HCT116 (cell line): ENCODE measurements around the gene UGT1A7. TPM values are rescaled to one million over a fixed set of nuclear protein-coding genes. Genes with fewer than 3 reads are reported as not detected.

Experiments used
- ATAC-seq: fragments of 200-7000 bp; cut with Tn5 transposase; 2 replicates; pipeline ENCODE4 v1.9.1; 2020; ENCODE audit warnings: mild to moderate bottlenecking, moderate library complexity
- BruUV-seq: library from RNA; stranded (reverse); fragments of 400-500 nt; replicated peaks from 2 replicates; lab custom pipeline; 2021; lab: Mats Ljungman, UMichigan
- CTCF ChIA-PET: fragments of 300-600 bp; sonication (Branson Sonifier 250); formaldehyde crosslinking; loops from one replicate; lab custom pipeline; 2021; ENCODE audit warnings: antibody characterized with exemption; lab: Charles Lee
- POLR2A ChIA-PET: fragments of 300-600, 350-600 bp; sonication (Branson Sonifier 250); formaldehyde crosslinking; loops from one replicate; lab custom pipeline; 2021; ENCODE audit warnings: antibody characterized with exemption; lab: Charles Lee
- RAD21 ChIA-PET, 2 experiments: fragments of 300-600 bp; sonication (Branson Sonifier 250); formaldehyde crosslinking; loops; one replicate each; lab custom pipeline; 2023; ENCODE audit warnings: low total read pairs in 2 of 2; ENCODE audit not compliant: uncharacterized antibody in 2 of 2, unreplicated experiment in 2 of 2, low non-redundant PET in 1 of 2; lab: Charles Lee
- DNase-seq: peaks from one replicate; pipeline ENCODE4 v3.0.0-alpha.2; 2010; ENCODE audit warnings: low read depth, low spot score
- H2AFZ ChIP-seq: fragments of 200-600 bp; shearing (Covaris generic), sonication (generic); 2 replicates; pipeline ENCODE4 v1.6.1; 2017; ENCODE audit warnings: low read depth, mixed run types, mixed read lengths, antibody characterized with exemption, low read length; ENCODE audit not compliant: poor library complexity, severe bottlenecking
- H3K27ac ChIP-seq: 2 replicates; pipeline ENCODE4 v1.5.1; 2012; ENCODE audit warnings: low read depth, low read length
- H3K27me3 ChIP-seq: fragments of 200-600 bp; sonication (generic); 2 replicates; pipeline ENCODE4 v1.6.1; 2016; ENCODE audit warnings: mixed run types, low read length, mixed read lengths; ENCODE audit not compliant: insufficient read depth
- H3K36me3 ChIP-seq, 2 experiments: fragments of 200-500 bp in 1 of 2; fragments of 200-600 bp in 1 of 2; sonication (Bioruptor generic) in 1 of 2; sonication (generic) in 1 of 2; 2 replicates each; pipeline versions ENCODE4 v1.5.1 to v1.6.1; 2014 to 2016; ENCODE audit warnings: low read length in 2 of 2, inconsistent platforms in 1 of 2, mixed read lengths in 1 of 2, mixed run types in 1 of 2; ENCODE audit not compliant: insufficient read depth in 2 of 2, control insufficient read depth in 1 of 2
- H3K4me1 ChIP-seq, 2 experiments: fragments of 200-600 bp in 1 of 2; sonication (generic) in 1 of 2; 2 replicates each; pipeline versions ENCODE4 v1.5.1 to v1.6.1; 2012 to 2017; ENCODE audit warnings: low read length in 2 of 2, inconsistent platforms in 1 of 2, mild to moderate bottlenecking in 1 of 2, mixed read lengths in 1 of 2, mixed run types in 1 of 2, moderate library complexity in 1 of 2; ENCODE audit not compliant: insufficient read depth in 2 of 2, control insufficient read depth in 1 of 2
- H3K4me2 ChIP-seq: fragments of 200-600 bp; sonication (generic); 2 replicates; pipeline ENCODE4 v1.6.1; 2017; ENCODE audit warnings: mixed run types, low read length, mixed read lengths
- H3K4me3 ChIP-seq, 2 experiments: fragments of 200-600 bp in 1 of 2; sonication (generic) in 1 of 2; replicated peaks in 1 of 2; 2 replicates each; pipeline ENCODE4 v1.5.1; 2011 to 2016; ENCODE audit warnings: low read length in 2 of 2, control low read depth in 1 of 2, low read depth in 1 of 2, mild to moderate bottlenecking in 1 of 2, mixed read lengths in 1 of 2, mixed run types in 1 of 2
- H3K79me2 ChIP-seq: fragments of 200-600 bp; sonication (generic); 2 replicates; pipeline ENCODE4 v1.6.1; 2017; ENCODE audit warnings: mild to moderate bottlenecking, mixed run types, low read length, moderate library complexity, mixed read lengths; ENCODE audit not compliant: insufficient read depth
- H3K9ac ChIP-seq: fragments of 200-600 bp; sonication (generic); 2 replicates; pipeline ENCODE4 v1.6.1; 2016; ENCODE audit warnings: low read length, mixed read lengths
- H3K9me2 ChIP-seq: fragments of 200-600 bp; sonication (generic), shearing (Covaris generic); 2 replicates; pipeline ENCODE4 v1.6.1; 2017; ENCODE audit warnings: mixed run types, mild to moderate bottlenecking, moderate library complexity; ENCODE audit not compliant: insufficient read depth
- H3K9me3 ChIP-seq, 2 experiments: fragments of 200-500 bp in 1 of 2; fragments of 200-600 bp in 1 of 2; sonication (Bioruptor generic) in 1 of 2; sonication (generic) in 1 of 2; 2 replicates each; pipeline ENCODE4 v1.6.1; 2014 to 2017; ENCODE audit warnings: low read length in 2 of 2, mixed read lengths in 2 of 2, inconsistent platforms in 1 of 2, low read depth in 1 of 2, mild to moderate bottlenecking in 1 of 2, mixed run types in 1 of 2, moderate library complexity in 1 of 2; ENCODE audit not compliant: control insufficient read depth in 1 of 2, insufficient read depth in 1 of 2
- H4K20me1 ChIP-seq: fragments of 200-600 bp; sonication (generic), shearing (Covaris generic); 2 replicates; pipeline ENCODE4 v1.6.1; 2017; ENCODE audit warnings: mixed run types, mild to moderate bottlenecking, moderate library complexity; ENCODE audit not compliant: insufficient read depth
- ATF3 ChIP-seq: IDR thresholded peaks from 2 replicates; pipeline ENCODE4 v1.6.1; 2012
- CBX3 ChIP-seq: IDR thresholded peaks from 2 replicates; pipeline ENCODE4 v1.6.1; 2012; ENCODE audit warnings: low read depth
- CTCF ChIP-seq, 3 experiments: fragments of 200-600 bp in 1 of 3; sonication (generic) in 1 of 3; IDR thresholded peaks in 2 of 3; conservative IDR thresholded peaks in 1 of 3; 2 replicates each; pipeline ENCODE4 v1.5.1; 2012 to 2017; ENCODE audit warnings: low read depth in 2 of 3, low read length in 2 of 3, antibody characterized with exemption in 1 of 3, borderline replicate concordance in 1 of 3, control low read depth in 1 of 3, mild to moderate bottlenecking in 1 of 3, mixed read lengths in 1 of 3, mixed run types in 1 of 3, moderate library complexity in 1 of 3; ENCODE audit not compliant: insufficient read depth in 1 of 3
- EGR1 ChIP-seq: IDR thresholded peaks from 2 replicates; pipeline ENCODE4 v1.6.1; 2012; ENCODE audit warnings: low read depth
- EZH2 ChIP-seq: fragments of 200-600 bp; sonication (generic); IDR thresholded peaks from 2 replicates; pipeline ENCODE4 v1.6.1; 2017; ENCODE audit warnings: antibody characterized with exemption, mixed run types
- EZH2phosphoT487 ChIP-seq: fragments of 200-600 bp; IDR thresholded peaks from 2 replicates; pipeline ENCODE4 v1.6.1; 2018; ENCODE audit warnings: antibody characterized with exemption, borderline replicate concordance
- FOSL1 ChIP-seq: IDR thresholded peaks from 2 replicates; pipeline ENCODE4 v1.6.1; 2012; ENCODE audit warnings: low read depth
- JUND ChIP-seq: IDR thresholded peaks from 2 replicates; pipeline ENCODE4 v1.6.1; 2012
- RAD21 ChIP-seq: IDR thresholded peaks from 2 replicates; pipeline ENCODE4 v1.6.1; 2012; ENCODE audit warnings: low read depth, mild to moderate bottlenecking
- REST ChIP-seq: IDR thresholded peaks from 2 replicates; pipeline ENCODE4 v1.6.1; 2012; ENCODE audit warnings: low read depth
- SIN3A ChIP-seq: IDR thresholded peaks from 2 replicates; pipeline ENCODE4 v1.6.1; 2012; ENCODE audit warnings: low read depth
- SRF ChIP-seq: IDR thresholded peaks from 2 replicates; pipeline ENCODE4 v1.6.1; 2012; ENCODE audit warnings: low read depth
- YY1 ChIP-seq: IDR thresholded peaks from 2 replicates; pipeline ENCODE4 v1.6.1; 2011; ENCODE audit warnings: low read length, low read depth, moderate library complexity, mild to moderate bottlenecking; ENCODE audit not compliant: insufficient replicate concordance; ENCODE audit errors: extremely low read depth
- ZBTB33 ChIP-seq: IDR thresholded peaks from 2 replicates; pipeline ENCODE4 v1.6.1; 2011; ENCODE audit warnings: mild to moderate bottlenecking, low read length, moderate library complexity; ENCODE audit not compliant: insufficient replicate concordance; ENCODE audit errors: extremely low read depth
- ZFX ChIP-seq: fragments of 450-650 bp; IDR thresholded peaks from 2 replicates; pipeline ENCODE4 v1.6.1; 2017
- intact Hi-C: fragments of 100-400 bp; cut with micrococcal nuclease; formaldehyde crosslinking; loops from 2 replicates; pipeline ENCODE4 v1.10.0; 2022
- total RNA-seq: library from RNA; stranded (reverse); gene quantifications from one replicate; pipeline ENCODE4 v1.2.1, GENCODE V29; 2021; ENCODE audit not compliant: unreplicated experiment

UGT1A7 gene
- total RNA-seq, 1 experiment from 2014 or later: not detected

DNA sequence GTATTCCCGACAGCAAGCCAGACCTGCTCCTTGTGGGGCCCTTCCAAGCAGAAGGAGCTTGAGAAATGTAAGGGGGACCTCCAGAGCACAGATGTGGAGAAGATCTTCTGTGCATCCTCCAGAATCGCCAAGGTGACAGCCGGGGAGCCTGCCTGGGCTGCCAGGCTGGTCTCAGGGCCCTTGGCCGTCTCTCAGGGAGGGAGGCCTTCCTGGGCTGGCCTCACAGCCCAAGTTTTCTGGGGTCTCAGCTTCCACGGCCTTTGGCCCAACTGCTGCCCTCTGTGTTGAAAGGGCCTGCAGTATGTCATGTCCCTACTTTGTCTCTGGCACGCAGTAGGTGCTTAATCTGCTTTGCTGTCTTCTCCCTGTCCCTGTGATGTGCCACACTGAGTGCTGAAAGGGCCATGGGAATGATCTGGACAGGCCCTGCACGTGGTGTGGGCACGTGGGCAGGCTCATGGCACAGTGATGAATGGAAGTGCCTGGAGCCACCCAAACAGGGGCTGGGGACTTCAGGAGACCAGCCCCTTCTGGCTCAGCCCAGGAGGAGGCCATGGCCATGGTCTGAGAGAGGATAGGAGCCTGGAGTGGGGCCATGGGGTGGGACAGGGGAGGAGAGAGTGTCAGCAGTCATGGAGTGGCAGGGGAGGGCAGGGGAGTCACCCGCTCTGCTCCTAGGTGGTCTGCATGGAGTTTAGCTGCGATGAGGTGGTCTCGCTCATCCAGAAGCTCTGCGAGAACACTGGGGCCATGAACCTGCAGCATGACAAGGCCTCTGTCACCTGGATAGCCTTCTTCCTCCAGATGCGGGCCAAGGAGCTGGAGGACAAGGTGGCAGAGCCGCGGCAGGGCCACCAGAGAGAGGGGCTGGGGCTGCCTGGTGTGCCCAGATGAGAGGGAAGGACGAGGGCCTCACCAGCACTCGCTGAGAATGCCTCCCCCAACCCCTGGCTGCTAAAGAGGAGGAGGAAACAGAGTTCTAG lies 137.2 kb downstream of the UGT1A7 start:
- ChIA-PET POLR2A (no interaction called here), CTCF (no interaction called here)
- BruUV-seq: no TSS peak

More for the DNA sequence above, 137.2 kb downstream of the UGT1A7 start:
- no peaks in the 10 kb centered on the region for H3K4me1 ChIP-seq
- H3K9me2 ChIP-seq: no peaks in the 10 kb centered on the region
- H3K36me3 ChIP-seq: no peaks in the 10 kb centered on the region
- H3K9me3 ChIP-seq: no peaks in the 10 kb centered on the region
- H4K20me1 ChIP-seq: no peaks in the 10 kb centered on the region
- no peak overlapping the region for H2AFZ ChIP-seq
- RAD21 ChIA-PET: no interaction called here
- no peaks in the 10 kb centered on the region for H3K79me2 ChIP-seq
- no peak overlapping the region for H3K4me3 ChIP-seq
- no peak overlapping the region for H3K4me2 ChIP-seq
- no peak for ATAC-seq
- no peak for DNase-seq
- intact Hi-C loops: no loop called here
- TF ChIP-seq ATF3 (no peak), CTCF (IDR thresholded peaks at IDR 0.05 in 2 of 3, conservative IDR thresholded peaks at IDR 0.05 in 1 of 3; ENCODE audit: borderline replicate concordance in 1 of 3, insufficient read depth in 1 of 3, low read depth in 2 of 3, low read length in 2 of 3) (no peak), JUND (no peak), EZH2phosphoT487 (no peak), ZFX (no peak), RAD21 (no peak), REST (no peak), CBX3 (no peak), EZH2 (no peak), SRF (no peak), FOSL1 (no peak), YY1 (no peak), ZBTB33 (no peak), SIN3A (no peak), EGR1 (no peak)
- no peaks in the 10 kb centered on the region for H3K27me3 ChIP-seq
- H3K9ac ChIP-seq: no peak overlapping the region
- no peak overlapping the region for H3K27ac ChIP-seq
